GM21526 (cell line): Measurements from ENCODE around the gene PCGF2.
"Not testable (repeated sequence)": the region's sequence is repeated elsewhere in the genome, so short reads cannot be mapped to it uniquely, and the experiment has no call there.

Experiments used
- ATAC-seq: cut with Tn5 transposase; IDR thresholded peaks from one replicate; pipeline ENCODE4 v1.9.1; 2021; ENCODE audit warnings: moderate library complexity; ENCODE audit not compliant: unreplicated experiment, low FRiP score

The PCGF2 gene

GRCh38 chr17:38738007-38738662 is 10.0 kb downstream of the PCGF2 start:
- no peak for ATAC-seq

- no peak for ATAC-seq
Observed at GRCh38 chr17:38735161-38735997, 12.8 kb downstream of the PCGF2 start.

GRCh38 chr17:38733982-38734973 is 13.9 kb downstream of the PCGF2 start:
- ATAC-seq = no peak

GRCh38 chr17:38733282-38733981 is 14.7 kb downstream of the PCGF2 start:
- ATAC-seq = no peak

- ATAC-seq = no peak
Observed at GRCh38 chr17:38732376-38733281, 15.5 kb downstream of the PCGF2 start.

- no peak for ATAC-seq
Observed at GRCh38 chr17:38731526-38732294, 16.4 kb downstream of the PCGF2 start.

- no peak for ATAC-seq
Observed at GRCh38 chr17:38730526-38731379, 17.4 kb downstream of the PCGF2 start.

- ATAC-seq = peak; percentile 59
Observed at GRCh38 chr17:38729886-38730525, 18.1 kb downstream of the PCGF2 start, which contains the start of gene CISD3. CISD3 (plus strand) TSS chr17:38730341; CDS start chr17:38730359, 18 bp downstream.

- ATAC-seq = no peak
Observed at GRCh38 chr17:38729368-38729885, 18.7 kb downstream of the PCGF2 start.

GRCh38 chr17:38728290-38728831 is 19.8 kb downstream of the PCGF2 start:
- no peak for ATAC-seq

- ATAC-seq = no peak
Observed at GRCh38 chr17:38727736-38728135, 20.4 kb downstream of the PCGF2 start.

GRCh38 chr17:38726145-38726544 is 22.0 kb downstream of the PCGF2 start:
- not testable (repeated sequence) for ATAC-seq

- ATAC-seq = no peak
Observed at GRCh38 chr17:38725066-38725465, 23.1 kb downstream of the PCGF2 start.

- no peak for ATAC-seq
Observed at GRCh38 chr17:38724337-38724988, 23.7 kb downstream of the PCGF2 start.

GRCh38 chr17:38721802-38722201 is 26.3 kb downstream of the PCGF2 start:
- ATAC-seq = no peak

GRCh38 chr17:38720941-38721340 is 27.2 kb downstream of the PCGF2 start:
- ATAC-seq = no peak
